Glutamatergic neuron (in vitro differentiated cells): ENCODE measurements around the gene ABHD10. TPM values are rescaled to one million over a fixed set of nuclear protein-coding genes. Genes with fewer than 3 reads are reported as not detected.

Experiments used
- DNase-seq: peaks from one replicate; pipeline ENCODE4 v3.0.0; 2022
- H3K27ac Mint-ChIP-seq: one replicate; pipeline ENCODE4 v1.8.0; 2020; ENCODE audit warnings: mild to moderate bottlenecking, mixed read lengths, inconsistent platforms; ENCODE audit not compliant: unreplicated experiment
- H3K27me3 Mint-ChIP-seq: one replicate; pipeline ENCODE4 v1.8.0; 2020; ENCODE audit warnings: mild to moderate bottlenecking, moderate library complexity, mixed read lengths, inconsistent platforms; ENCODE audit not compliant: unreplicated experiment
- H3K36me3 Mint-ChIP-seq: one replicate; pipeline ENCODE4 v1.8.0; 2020; ENCODE audit warnings: mild to moderate bottlenecking, mixed read lengths, inconsistent platforms; ENCODE audit not compliant: unreplicated experiment
- H3K4me1 Mint-ChIP-seq: one replicate; pipeline ENCODE4 v1.8.0; 2020; ENCODE audit warnings: mild to moderate bottlenecking, low read depth, mixed read lengths, inconsistent platforms; ENCODE audit not compliant: unreplicated experiment
- H3K4me3 Mint-ChIP-seq: one replicate; pipeline ENCODE4 v1.8.0; 2020; ENCODE audit warnings: mild to moderate bottlenecking, mixed read lengths, inconsistent platforms; ENCODE audit not compliant: unreplicated experiment
- H3K9me3 Mint-ChIP-seq: one replicate; pipeline ENCODE4 v1.8.0; 2020; ENCODE audit warnings: mild to moderate bottlenecking, moderate library complexity, mixed read lengths, inconsistent platforms; ENCODE audit not compliant: unreplicated experiment
- CTCF ChIP-seq: fragments of 200-600 bp; sonication (generic); IDR thresholded peaks from one replicate; pipeline ENCODE4 v1.5.0; 2021; ENCODE audit not compliant: partially characterized antibody, unreplicated experiment
- total RNA-seq: library from RNA; stranded (reverse); fragmentation: NEBNext Ultra II Directional; extraction: Animal tissue kit (Norgen Biotek cat#: 25700); gene quantifications from one replicate; pipeline ENCODE4 v1.2.1, GENCODE V29; 2021; ENCODE audit not compliant: unreplicated experiment

The ABHD10 gene
- total RNA-seq, 1 donor from 2014 or later = 35.9 TPM

GRCh38 chr3:112001526-112001925 is 22.7 kb downstream of the ABHD10 start:
- H3K9me3 Mint-ChIP-seq = peaks cover 36% of the 10 kb centered on the region
- H3K4me1 Mint-ChIP-seq = peaks cover 54% of the 10 kb centered on the region
- no peak for DNase-seq
- H3K27ac Mint-ChIP-seq = peak overlapping the region; percentile 98
- TF ChIP-seq CTCF = no peak
- peaks cover 17% of the 10 kb centered on the region for H3K36me3 Mint-ChIP-seq
- peaks cover 20% of the 10 kb centered on the region for H3K27me3 Mint-ChIP-seq
- peak overlapping the region; percentile 92 for H3K4me3 Mint-ChIP-seq

- Mint-ChIP-seq H3K27ac (peak overlapping the region; percentile 98), H3K27me3 (peaks cover 20% of the 10 kb centered on the region), H3K4me1 (peaks cover 59% of the 10 kb centered on the region), H3K36me3 (peaks cover 17% of the 10 kb centered on the region), H3K4me3 (peak overlapping the region; percentile 92), H3K9me3 (peaks cover 36% of the 10 kb centered on the region)
- no peak for TF ChIP-seq CTCF
- DNase-seq = no peak
These were observed 23.5 kb downstream of the ABHD10 start for GRCh38 chr3:112002096-112002971.

- peak overlapping the region; percentile 92 for H3K4me3 Mint-ChIP-seq
- H3K36me3 Mint-ChIP-seq = peaks cover 17% of the 10 kb centered on the region
- H3K27me3 Mint-ChIP-seq = peaks cover 18% of the 10 kb centered on the region
- no peak for DNase-seq
- peak overlapping the region; percentile 98 for H3K27ac Mint-ChIP-seq
- H3K4me1 Mint-ChIP-seq = peaks cover 57% of the 10 kb centered on the region
- H3K9me3 Mint-ChIP-seq = peaks cover 36% of the 10 kb centered on the region
- no peak for TF ChIP-seq CTCF
These were observed 24.7 kb downstream of the ABHD10 start for GRCh38 chr3:112003321-112004080.

- H3K9me3 Mint-ChIP-seq = peaks cover 31% of the 10 kb centered on the region
- H3K4me1 Mint-ChIP-seq = peaks cover 63% of the 10 kb centered on the region
- peak overlapping the region; percentile 92 for H3K4me3 Mint-ChIP-seq
These were observed 25.4 kb downstream of the ABHD10 start for GRCh38 chr3:112004187-112004586.

More at GRCh38 chr3:112004187-112004586, 25.4 kb downstream of the ABHD10 start:
- Mint-ChIP-seq H3K36me3 (peaks cover 17% of the 10 kb centered on the region), H3K27me3 (peaks cover 13% of the 10 kb centered on the region), H3K27ac (peak overlapping the region; percentile 98)
- DNase-seq = no peak
- TF ChIP-seq CTCF = no peak
